ENCODE results near the gene LRRC4C. TPM values are rescaled to one million over a fixed set of nuclear protein-coding genes. Genes with fewer than 3 reads are reported as not detected.

LRRC4C gene
- total RNA-seq, 1 donor from 2014 or later, result 1.3 TPM

DNA sequence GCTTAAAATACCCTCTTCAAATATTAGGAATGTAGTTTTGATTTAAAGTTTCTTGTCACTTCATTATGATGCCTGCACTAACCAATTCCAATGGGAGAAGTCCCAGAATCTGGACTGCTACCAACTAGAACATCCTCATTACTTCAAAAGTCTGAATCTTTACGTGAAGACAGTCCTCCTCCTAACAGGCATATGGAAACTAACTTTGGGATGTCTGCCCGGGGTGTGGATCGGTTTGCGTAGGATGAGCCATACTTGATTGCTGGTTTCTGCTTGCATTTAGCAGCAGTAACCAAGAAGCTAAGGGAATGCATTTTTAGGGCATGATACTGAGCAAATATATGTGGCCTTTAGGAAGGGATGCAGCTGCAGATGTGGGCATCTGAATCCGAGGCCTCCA, 177.1 kb downstream of the LRRC4C start:
- Mint-ChIP-seq H3K27ac (no peak overlapping the region), H3K27me3 (no peaks in the 10 kb centered on the region), H3K4me3 (ENCODE audit: low read depth) (no peak overlapping the region), H3K36me3 (ENCODE audit: insufficient read depth) (no peaks in the 10 kb centered on the region), H3K4me1 (ENCODE audit: low read depth) (peaks cover 4% of the 10 kb centered on the region), H3K9me3 (ENCODE audit: low read depth) (no peaks in the 10 kb centered on the region)
- no peak for DNase-seq (ENCODE audit: low spot score, unreplicated experiment)
- TF ChIP-seq, protein P1, sequence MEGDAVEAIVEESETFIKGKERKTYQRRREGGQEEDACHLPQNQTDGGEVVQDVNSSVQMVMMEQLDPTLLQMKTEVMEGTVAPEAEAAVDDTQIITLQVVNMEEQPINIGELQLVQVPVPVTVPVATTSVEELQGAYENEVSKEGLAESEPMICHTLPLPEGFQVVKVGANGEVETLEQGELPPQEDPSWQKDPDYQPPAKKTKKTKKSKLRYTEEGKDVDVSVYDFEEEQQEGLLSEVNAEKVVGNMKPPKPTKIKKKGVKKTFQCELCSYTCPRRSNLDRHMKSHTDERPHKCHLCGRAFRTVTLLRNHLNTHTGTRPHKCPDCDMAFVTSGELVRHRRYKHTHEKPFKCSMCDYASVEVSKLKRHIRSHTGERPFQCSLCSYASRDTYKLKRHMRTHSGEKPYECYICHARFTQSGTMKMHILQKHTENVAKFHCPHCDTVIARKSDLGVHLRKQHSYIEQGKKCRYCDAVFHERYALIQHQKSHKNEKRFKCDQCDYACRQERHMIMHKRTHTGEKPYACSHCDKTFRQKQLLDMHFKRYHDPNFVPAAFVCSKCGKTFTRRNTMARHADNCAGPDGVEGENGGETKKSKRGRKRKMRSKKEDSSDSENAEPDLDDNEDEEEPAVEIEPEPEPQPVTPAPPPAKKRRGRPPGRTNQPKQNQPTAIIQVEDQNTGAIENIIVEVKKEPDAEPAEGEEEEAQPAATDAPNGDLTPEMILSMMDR (IDR thresholded peaks at IDR 0.05; ENCODE audit: unreplicated experiment), result no peak

DNA sequence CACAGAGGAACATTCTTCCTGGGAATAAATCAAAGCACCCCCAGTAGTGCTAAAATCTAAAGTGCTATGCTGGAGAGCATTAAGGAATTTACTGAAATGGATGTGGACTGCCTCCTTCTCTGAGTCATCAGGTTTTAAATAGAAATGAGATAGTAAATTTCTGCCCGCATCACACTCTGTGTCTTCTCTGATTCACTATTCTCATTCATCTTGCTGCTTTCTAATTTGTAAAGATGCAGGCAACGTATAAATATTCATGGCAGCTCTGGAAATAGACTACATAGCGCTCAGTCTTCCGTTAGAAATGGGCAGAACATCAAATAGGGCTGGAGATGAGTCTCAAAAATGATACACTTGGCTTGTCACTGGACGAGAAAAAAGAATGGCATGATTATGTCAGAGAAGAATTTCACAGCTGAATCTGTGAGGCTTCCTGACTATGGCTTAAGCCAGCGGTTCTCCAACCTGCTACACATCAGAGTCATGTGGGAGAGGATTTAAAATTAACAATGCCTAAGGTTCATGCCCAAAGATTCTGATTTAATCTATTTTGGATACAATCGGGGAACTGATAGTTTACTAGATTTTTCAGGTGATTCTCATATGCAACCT, 178.2 kb downstream of the LRRC4C start:
- Mint-ChIP-seq H3K27ac (no peak overlapping the region), H3K4me1 (ENCODE audit: low read depth) (peaks cover 4% of the 10 kb centered on the region), H3K27me3 (no peaks in the 10 kb centered on the region), H3K36me3 (ENCODE audit: insufficient read depth) (no peaks in the 10 kb centered on the region), H3K4me3 (ENCODE audit: low read depth) (no peak overlapping the region), H3K9me3 (ENCODE audit: low read depth) (no peaks in the 10 kb centered on the region)
- TF ChIP-seq, protein P1 (IDR thresholded peaks at IDR 0.05; ENCODE audit: unreplicated experiment), result no peak
- DNase-seq (ENCODE audit: low spot score, unreplicated experiment), result no peak

DNA sequence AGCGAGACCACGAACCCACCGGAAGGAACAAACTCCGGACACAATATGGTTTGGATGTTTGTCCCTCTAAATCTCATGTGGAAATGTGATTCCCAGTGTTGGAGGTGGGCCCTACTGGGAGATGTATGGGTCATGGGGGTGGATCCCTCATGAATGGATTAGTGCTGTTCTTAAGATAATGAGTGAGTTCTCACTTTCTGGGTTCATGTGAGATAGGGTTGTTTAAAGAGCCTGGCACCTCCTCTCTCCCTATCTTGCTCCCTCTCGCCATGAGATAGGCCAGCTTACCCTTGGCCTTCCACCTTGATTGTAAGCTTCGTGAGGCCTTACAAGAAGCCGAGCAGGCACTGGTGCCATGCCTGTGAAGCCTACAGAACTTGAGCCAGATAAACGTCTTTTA, 184.6 kb downstream of the LRRC4C start:
- Mint-ChIP-seq H3K4me3 (ENCODE audit: low read depth) (no peak overlapping the region), H3K36me3 (ENCODE audit: insufficient read depth) (no peaks in the 10 kb centered on the region), H3K9me3 (ENCODE audit: low read depth) (peaks cover 7% of the 10 kb centered on the region)

DNA sequence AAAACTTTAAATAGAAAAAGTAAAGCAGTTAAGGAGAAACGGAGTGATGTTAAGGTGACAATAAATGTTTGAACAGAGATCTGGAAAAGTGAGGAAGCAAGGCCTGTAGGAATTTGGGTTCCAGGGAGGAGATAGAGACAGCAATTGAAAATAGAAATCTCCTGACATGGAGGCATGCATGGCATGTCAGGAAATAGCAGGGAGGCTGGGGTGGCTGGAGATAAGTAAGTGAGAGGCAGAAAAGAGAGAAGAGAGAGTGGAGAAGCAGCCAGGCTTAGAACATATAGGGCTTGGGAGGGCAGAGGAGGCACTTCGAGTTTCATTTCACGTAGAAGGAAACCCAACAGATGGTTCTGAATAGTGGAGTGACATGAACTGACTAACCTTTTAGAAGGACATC, 185.5 kb downstream of the LRRC4C start:
- TF ChIP-seq, protein P1 (IDR thresholded peaks at IDR 0.05; ENCODE audit: unreplicated experiment), result no peak
- H3K4me3 Mint-ChIP-seq (ENCODE audit: low read depth), result no peak overlapping the region
- H3K27me3 Mint-ChIP-seq, result no peaks in the 10 kb centered on the region
- peaks cover 5% of the 10 kb centered on the region for H3K4me1 Mint-ChIP-seq (ENCODE audit: low read depth)
- H3K27ac Mint-ChIP-seq, result no peak overlapping the region
- no peak for DNase-seq (ENCODE audit: low spot score, unreplicated experiment)
- H3K9me3 Mint-ChIP-seq (ENCODE audit: low read depth), result peaks cover 7% of the 10 kb centered on the region
- H3K36me3 Mint-ChIP-seq (ENCODE audit: insufficient read depth), result no peaks in the 10 kb centered on the region

More for the DNA sequence above, 184.6 kb downstream of the LRRC4C start:
- H3K27me3 Mint-ChIP-seq, result no peaks in the 10 kb centered on the region
- no peak overlapping the region for H3K27ac Mint-ChIP-seq
- TF ChIP-seq, protein P1 (IDR thresholded peaks at IDR 0.05; ENCODE audit: unreplicated experiment), result no peak
- peaks cover 5% of the 10 kb centered on the region for H3K4me1 Mint-ChIP-seq (ENCODE audit: low read depth)
- DNase-seq (ENCODE audit: low spot score, unreplicated experiment), result no peak

DNA sequence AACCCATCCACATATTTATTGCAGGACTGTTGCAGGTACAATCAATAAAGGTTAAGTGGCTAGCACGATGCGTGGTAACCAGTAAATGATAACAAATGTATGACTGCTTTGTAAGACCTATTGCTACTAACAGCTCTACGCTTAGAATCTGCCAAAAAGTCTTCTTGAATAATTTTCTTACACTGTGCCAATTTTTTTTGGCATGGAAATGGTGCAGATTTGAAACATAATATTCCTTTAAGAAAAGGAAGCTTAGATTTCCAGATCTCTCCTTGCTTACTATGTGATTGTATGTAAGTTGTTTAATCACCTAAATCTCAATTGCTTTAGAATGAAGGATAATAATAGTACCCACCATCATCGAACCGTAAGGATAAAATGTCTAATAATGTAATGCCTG, 192.0 kb downstream of the LRRC4C start:
- TF ChIP-seq, protein P1 (IDR thresholded peaks at IDR 0.05; ENCODE audit: unreplicated experiment), result no peak
- no peak overlapping the region for H3K27ac Mint-ChIP-seq
- peaks cover 9% of the 10 kb centered on the region for H3K4me1 Mint-ChIP-seq (ENCODE audit: low read depth)
- H3K9me3 Mint-ChIP-seq (ENCODE audit: low read depth), result no peaks in the 10 kb centered on the region
- DNase-seq (ENCODE audit: low spot score, unreplicated experiment), result no peak
- no peaks in the 10 kb centered on the region for H3K36me3 Mint-ChIP-seq (ENCODE audit: insufficient read depth)
- no peaks in the 10 kb centered on the region for H3K27me3 Mint-ChIP-seq
- H3K4me3 Mint-ChIP-seq (ENCODE audit: low read depth), result no peak overlapping the region

Data from progenitor cell of endocrine pancreas (in vitro differentiated cells).